Activated CD4-positive, alpha-beta T cell treated with anti-CD3 and anti-CD28 coated beads for 4 hours (primary cell): ENCODE measurements around the gene GALNT5.
"Not testable (repeated sequence)": the region's sequence is repeated elsewhere in the genome, so short reads cannot be mapped to it uniquely, and the experiment has no call there.

Experiments
- DNase-seq, 2 donors: peaks; one replicate each; pipeline ENCODE4 v3.0.0-alpha.2; 2020

Gene GALNT5, protein sequence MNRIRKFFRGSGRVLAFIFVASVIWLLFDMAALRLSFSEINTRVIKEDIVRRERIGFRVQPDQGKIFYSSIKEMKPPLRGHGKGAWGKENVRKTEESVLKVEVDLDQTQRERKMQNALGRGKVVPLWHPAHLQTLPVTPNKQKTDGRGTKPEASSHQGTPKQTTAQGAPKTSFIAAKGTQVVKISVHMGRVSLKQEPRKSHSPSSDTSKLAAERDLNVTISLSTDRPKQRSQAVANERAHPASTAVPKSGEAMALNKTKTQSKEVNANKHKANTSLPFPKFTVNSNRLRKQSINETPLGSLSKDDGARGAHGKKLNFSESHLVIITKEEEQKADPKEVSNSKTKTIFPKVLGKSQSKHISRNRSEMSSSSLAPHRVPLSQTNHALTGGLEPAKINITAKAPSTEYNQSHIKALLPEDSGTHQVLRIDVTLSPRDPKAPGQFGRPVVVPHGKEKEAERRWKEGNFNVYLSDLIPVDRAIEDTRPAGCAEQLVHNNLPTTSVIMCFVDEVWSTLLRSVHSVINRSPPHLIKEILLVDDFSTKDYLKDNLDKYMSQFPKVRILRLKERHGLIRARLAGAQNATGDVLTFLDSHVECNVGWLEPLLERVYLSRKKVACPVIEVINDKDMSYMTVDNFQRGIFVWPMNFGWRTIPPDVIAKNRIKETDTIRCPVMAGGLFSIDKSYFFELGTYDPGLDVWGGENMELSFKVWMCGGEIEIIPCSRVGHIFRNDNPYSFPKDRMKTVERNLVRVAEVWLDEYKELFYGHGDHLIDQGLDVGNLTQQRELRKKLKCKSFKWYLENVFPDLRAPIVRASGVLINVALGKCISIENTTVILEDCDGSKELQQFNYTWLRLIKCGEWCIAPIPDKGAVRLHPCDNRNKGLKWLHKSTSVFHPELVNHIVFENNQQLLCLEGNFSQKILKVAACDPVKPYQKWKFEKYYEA

DNA sequence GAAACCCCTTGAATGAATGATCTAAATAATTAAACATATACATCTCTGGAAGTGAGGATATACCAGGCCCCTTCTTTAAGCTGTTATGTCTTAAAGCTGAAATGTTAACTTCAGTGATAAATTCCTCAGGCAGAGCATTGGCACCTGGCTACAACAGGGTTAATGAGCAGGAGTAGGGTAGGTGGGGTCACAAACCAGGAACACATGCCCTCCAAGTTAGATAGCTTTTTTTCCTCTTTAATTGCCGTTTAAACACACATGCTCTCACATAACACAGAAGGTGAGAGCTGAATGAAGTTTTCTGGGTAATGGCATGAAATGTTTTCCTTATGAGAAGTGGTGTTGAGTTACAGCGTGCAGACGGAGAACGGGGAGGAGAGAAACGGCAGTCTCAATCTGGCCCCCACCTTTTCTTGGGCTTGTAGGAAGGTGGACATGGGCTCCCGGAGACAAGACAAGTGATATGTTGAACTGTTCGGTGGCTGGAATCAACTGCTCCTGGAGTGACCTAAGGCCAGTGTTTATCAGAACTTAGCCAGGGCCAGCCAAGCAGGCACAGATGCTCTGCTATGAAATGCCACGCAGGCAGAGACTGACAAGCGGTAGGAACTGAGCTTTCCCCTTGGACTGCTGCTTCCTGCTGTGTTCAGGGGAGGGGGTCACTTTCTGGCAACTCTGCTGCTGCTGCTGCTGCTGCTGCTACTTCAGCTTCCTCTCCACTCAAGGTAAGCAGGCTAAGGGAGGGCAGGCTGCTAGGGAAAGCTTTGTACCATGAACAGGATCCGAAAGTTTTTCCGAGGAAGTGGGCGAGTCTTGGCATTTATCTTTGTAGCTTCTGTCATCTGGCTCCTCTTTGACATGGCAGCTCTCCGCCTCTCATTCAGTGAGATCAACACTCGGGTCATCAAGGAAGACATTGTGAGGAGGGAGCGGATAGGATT, at the start of gene GALNT5:
GALNT5 (plus strand) TSS at position 394 of the 941 bp plus-strand sequence; CDS start at position 772, 378 bp downstream.
- DNase-seq = no peak

DNA sequence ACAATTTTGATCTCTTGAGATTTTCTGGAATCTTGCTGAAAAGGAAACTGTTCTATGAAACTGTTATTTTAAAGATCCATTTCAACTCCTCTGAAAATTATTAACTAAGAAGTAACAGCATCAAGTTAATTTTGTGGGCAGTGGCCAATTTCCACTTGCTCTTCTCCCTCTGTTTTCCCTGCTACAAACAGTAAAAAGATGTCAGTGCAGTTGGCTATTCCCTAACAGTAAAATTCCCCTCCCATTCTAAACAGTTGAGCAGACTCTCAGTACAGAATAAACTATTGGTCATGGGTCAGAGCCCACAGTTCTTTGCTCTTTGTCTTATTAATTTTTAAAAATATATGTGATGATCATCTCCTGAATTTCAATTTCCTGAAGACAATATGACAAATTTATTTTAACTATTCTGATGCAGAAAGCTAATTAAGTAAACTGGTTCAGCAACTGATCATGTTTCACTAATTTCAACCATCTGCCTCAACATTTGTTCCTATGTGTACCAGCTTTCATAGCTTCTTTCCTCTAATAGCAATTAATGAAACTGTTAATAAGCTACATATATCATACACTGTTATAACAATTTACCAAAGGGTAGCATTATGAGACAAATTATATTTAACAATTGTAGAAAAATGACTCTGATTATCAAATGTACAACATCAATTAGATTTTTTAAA, 41.1 kb upstream of the GALNT5 start:
- no peak for DNase-seq

DNA sequence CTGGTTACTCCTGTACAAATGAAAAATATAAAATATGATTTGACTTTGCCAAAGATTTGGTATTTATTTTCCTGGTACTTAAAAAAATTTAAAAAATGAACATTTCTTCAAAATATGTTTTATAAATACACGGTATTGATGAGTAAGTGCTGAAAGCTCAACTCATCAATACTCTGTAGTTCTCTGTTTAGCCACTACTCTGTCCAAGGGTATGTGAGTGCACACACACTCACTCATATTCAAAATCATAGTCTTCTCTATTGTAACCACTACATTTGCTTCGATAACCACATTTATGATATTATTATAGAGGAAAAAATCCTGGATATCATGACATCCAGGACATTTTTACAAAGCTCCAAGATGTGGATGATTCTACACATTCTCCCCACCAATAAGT, 40.1 kb upstream of the GALNT5 start:
- no peak for DNase-seq

DNA sequence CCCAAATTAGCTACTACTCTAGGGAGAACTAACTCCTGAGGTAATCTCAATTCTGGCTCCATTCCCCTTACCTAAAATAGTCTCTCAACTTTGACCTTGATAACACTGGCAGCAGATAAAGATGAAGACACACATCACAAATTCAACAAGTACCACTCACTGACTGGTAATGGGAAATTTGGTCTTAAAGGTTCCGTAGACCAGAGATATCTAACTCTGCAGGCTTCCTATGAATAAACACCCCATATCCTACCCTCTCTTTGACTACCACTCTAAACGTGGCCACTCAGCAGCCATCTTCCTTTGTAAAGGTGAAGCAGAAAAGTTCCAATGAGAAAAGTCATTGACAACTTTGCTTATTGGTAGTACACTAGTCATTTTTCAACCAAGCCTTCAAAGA, 38.6 kb upstream of the GALNT5 start:
- no peak for DNase-seq

DNA sequence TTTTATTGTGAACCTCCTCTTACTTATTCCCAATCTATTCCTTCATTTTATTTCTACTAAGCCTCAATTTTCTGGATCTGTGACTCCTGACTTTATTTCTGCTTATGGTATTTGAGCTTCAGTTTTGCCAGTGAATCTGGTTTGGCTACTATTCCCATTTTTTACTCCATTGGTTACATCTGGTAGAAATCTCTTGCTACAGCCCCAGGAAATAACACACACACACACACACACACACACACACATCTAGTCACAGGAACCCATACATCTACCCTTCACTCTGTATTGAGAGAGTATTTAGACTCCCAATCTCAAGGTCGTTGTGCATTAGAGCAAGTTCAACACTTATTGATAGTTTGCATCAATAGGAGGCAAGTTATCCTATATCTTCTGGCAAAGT, 37.0 kb upstream of the GALNT5 start:
- DNase-seq = no peak

DNA sequence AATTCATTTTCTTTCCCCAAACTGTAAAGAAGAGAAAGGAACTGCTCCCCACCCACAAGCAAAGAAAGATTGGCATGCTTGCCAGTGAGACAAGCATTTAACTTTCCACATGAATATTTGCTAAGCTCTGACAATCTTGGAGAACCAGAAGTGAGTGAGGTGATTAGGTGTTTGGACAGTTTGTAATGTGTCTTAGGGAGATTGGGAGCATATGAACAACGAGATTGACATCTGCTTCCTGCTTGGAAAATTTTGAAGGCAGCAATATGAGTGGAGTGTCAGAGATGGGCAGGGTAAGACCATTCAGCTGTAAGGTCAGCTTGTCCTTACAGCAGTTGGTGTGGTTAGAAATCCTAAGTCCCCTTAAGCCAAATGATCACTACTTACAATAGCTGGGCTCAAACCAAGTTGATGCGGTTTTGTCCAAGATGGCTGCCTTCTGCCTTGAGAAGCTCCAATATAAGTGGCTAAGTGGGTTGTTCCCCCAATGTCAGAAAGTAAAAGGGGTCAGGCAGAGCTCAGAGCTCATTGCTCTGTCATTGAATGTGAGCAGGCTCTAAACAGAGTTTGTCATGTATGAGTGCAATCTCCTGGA, 36.0 kb upstream of the GALNT5 start:
- DNase-seq = no peak

DNA sequence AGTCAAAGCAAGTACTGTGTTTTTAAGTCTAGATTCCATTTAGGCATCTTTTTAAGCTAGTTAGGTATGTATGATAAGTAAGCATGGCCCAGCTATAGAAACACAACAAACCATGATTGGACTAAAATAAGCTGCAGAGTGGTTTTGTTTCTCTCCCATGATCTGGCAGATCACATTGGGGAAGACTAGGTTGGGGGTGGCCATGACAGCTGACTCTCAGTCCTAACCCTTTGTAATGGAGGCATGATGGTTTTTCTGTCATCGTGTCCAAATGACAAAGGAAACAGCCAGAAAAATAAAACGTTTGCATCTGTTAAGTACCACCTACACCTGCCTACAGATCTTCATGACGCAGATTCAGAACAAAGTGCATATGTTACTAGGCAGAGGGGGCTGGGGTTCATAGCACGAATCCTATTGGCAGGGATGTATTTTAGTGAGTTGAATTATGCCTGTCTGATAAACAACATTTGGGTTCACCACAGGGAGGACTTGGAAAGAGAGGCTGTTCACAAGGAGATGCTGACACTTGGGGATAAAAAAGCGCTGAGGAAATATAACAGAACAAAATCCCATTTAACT, 33.8 kb upstream of the GALNT5 start:
- no peak for DNase-seq

DNA sequence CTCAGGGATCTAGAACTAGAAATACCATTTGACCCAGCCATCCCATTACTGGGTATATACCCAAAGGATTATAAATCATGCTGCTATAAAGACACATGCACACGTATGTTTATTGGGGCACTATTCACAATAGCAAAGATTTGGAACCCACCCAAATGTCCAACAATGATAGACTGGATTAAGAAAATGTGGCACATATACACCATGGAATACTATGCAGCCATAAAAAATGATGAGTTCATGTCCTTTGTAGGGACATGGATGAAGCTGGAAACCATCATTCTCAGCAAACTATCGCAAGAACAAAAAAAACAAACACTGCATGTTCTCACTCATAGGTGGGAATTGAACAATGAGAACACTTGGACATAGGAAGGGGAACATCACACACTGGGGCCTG, 33.1 kb upstream of the GALNT5 start:
- DNase-seq = not testable (repeated sequence)

DNA sequence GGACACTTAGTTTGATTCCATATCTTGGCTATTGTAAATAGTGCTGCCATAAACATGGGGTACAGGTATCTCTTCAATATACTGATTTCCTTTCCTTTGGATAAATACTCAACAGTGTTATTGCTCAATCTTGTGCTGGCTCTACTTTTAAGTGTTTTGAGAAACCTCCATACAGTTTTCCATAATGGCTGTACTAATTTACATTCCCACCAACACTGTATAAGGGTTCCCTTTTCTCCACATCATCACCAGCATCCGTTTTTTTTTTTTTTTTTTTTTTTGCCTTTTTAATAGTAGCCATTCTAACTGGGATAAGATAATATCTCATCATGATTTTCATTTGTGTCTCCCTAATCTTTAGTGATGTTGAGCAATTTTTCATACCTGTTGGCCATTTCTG, 29.9 kb upstream of the GALNT5 start:
- DNase-seq = no peak

DNA sequence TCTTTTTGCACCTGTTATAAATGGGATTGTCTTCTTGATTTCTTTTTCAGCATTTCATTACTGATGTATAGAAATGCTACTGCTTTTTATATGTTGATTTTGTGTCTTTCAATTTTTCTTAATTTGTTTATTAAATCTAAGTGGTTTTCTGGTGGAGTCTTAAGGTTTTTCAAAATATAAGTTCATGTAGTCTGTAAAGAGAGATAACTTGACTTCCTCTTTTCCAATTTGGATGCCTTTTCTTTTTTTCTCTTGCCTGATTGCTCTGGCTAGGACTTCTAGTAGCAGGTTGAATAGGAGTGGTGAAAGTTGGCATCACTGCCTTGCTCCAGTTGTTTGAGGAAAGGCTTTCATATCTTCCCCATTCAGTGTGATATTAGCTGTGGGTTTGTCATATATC, 28.6 kb upstream of the GALNT5 start:
- no peak for DNase-seq

DNA sequence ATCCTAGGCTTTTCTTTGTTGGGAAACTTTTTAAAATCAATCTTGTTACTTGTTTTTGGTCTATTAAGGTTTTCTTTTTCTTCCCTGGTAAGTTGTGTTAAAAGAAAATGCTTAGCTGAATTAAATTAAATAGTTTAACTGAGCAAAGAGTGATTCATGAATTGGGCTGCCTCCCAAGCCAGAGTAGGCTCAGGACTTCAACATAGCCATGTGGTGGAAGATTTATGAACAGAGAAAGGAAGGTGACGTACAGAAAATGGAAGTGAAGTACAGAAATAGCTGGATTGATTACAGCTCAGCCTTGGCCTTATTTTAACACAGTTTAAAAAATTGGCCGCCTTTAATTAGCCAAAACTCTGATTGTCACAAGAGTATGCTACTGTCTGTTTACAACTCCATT, 27.9 kb upstream of the GALNT5 start:
- DNase-seq = no peak

DNA sequence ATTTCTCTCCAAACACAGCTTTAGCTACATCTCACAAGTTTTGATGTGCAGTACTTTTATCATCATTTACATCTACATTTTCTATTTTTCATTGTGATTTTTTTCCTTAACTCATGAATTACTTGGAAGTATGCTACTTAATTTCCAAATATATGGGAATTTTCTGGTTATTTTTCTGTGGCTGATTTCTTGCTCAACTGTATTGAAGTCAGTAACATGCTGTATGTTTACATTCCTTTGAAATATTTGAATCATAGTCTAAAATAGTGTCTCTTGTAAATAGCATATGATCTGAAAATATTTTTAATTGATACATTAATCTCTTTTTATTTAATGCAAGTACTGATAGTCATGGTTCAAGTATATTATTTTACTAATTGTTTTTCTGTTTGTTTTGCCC, 26.0 kb upstream of the GALNT5 start:
- DNase-seq = no peak

DNA sequence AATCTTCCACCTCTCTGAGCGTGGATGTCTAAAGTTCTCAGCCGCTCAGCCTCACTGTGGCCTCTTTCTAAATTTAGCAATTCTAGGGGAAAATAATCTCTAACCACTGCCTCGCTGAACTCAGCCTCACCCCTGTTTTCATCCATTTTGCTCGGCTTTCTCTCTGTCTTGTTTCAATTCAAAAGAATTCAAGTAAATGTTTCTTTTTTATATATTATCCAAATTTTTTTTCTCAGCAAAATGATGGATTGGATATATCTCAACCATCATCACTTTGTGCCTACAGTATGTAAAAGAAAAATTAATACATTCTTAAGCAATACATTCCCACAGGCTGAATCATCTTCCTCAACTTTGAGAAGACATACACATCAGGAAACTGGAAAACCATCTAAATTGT, 24.0 kb upstream of the GALNT5 start:
- no peak for DNase-seq

DNA sequence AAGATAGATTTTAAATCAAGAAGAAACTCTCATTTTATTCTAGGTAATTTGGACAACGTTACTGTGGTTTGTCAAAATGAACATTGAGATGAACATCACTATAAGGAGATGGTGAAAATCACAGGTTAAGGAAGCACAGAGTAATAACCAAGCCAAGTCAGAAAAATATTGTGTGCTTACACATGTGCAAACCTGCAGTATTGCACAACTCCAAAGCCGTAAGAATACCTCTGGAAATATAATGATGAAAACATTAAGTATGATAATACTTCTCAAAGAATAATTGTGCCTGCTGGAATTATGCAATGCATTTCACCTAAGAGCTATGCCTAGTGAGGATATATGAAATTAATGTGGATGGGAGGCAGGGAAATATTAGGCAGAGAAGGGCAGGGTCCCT, 21.1 kb upstream of the GALNT5 start:
- no peak for DNase-seq

DNA sequence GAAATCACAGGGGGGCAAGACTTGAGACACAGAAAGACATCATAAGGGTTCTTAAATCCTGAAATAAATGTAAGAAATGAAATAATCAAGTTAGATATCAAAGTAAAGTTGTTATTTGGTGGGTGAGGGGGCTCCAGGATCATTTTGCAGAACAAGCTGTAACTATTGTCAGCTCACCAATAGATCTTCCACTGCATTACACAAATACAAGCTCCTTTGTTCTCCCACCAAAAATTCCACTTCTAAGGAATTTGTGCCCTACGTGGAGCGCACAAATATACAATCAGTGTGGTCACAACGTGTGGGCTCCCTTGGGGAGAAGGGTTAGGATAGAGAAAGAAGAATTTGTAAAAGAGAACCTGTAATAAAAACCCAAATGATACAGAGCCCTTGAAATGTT, 19.2 kb upstream of the GALNT5 start:
- no peak for DNase-seq

DNA sequence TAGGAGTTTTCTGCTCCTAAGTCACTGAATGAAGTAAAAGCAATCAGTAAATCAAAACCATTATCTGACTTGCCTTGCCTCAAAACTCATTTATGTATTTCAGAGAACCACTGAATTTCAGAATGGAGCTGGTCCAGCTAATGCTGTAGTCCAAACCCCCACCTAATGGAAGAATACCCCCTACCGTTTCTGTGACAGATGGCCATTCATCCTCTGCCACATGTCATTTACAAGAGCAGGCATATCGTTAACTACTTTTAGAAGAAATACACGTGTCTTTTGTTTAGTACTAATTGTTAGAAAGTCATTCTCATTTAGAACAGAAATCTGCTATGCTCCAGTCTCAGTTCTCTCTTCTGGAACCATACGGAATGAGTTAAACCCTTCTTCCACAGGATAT, 12.8 kb upstream of the GALNT5 start:
- no peak for DNase-seq

DNA sequence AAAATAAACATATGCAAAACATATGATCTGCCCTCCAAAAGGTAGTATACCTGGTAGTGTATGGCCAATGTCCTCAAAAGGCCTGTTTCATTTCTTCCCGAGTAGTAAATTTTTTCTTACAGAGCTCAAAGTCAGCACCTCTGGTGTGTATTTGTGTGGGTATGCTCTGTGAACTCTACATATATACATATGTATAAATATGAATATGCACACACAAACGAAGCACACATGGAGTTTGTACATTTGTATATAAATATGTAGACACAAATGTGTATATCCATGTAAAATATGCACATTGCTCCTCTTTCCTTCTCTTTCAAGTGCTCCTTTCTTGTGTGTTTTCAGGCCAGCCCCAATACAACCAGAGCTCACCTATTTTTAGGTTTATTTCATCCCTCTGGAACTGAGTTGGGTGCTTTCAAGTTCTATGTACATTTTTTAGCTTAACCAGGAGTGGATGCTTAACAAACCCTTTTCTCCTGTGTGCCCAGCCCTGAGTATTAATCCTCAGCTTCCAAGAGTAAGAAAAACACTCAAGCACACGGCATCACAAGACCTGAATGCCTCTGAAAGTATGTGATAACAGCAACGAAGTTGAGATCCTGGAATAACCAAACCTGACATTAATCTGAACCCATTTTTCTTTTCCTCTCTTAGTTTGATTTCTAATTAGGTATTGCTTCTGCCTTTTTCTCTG, 12.2 kb upstream of the GALNT5 start:
- no peak for DNase-seq

DNA sequence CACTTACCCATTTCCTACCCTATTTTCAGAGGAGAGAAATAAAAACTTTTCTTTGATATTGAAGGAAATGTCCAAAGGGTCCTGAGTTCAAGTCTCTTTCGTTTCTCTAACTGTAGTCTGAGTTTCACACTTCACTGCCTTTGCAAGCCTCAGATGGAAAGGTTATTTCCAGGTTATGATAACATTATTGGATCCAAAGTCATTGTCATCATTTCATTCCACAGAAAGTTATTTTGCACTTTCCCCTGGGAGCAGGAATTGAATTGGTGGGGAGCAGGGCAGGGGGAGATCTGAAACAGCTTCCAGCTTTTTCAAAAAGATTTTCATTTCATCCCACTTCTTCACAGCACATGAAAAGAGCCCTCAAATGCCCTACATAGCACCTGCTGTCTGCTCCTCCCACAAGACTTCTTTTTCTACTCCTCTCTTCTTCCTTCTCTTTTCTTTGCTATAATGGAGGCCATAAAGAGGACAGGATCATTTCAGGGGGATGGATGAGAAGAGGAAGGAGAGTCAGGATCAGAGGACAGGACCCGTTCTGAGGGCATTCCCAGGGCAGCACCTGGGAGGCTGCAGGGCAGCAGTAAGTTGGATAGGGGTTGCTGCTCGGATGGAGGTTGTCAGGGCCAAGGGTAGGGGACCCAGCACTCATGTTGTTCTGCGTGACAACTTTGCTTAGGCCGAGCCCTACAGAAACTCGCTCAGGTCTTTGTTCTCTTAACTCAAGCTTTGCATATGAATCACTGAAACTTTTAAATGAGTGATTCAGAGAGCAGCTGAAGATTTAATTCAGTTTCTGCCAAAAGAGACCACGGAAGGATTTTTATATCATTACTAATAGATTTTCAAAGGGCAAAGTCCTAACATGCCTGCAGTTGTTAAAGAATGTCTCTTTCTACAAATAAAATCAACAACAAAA, 11.4 kb upstream of the GALNT5 start:
- no peak for DNase-seq

DNA sequence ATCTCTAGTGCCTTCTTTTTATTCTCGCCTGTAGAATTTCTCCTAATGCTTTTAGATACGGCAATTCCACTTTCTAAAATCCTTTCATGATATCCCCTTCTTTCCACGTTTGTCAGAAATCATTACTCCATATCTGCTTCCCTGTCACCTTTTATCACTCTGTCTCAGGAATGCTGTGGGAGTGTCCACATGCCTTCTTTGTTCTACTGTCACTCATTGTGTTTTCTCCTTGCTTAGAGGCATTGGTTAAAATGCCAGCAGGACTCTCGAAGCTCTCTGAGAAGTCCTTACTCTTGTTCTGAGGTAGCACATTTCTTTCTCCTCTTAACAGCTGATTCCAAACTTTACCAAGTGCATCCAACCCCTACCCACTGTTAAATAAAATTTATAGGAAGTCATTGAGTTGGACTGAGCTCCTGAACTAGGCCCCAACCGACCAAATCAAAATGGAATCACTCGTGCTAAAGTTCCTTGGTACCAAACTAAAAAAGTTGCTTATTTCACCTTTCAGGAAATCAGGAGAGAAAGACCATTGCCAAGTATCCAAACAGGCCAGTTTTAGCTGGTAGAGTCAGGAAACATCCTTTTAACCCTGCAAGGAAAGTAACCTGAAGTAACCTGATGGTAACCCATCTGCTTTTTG, 10.6 kb upstream of the GALNT5 start:
- DNase-seq = no peak
